ENCODE data around the gene KNTC1.
"Not testable (repeated sequence)": the region's sequence is repeated elsewhere in the genome, so short reads cannot be mapped to it uniquely, and the experiment has no call there.

The KNTC1 gene

GRCh38 chr12:122506393-122506938 is 20.6 kb upstream of the KNTC1 start:
- no peak for DNase-seq

GRCh38 chr12:122508163-122508562 is 18.9 kb upstream of the KNTC1 start:
- no peak for DNase-seq

- DNase-seq: not testable (repeated sequence)
Observed at GRCh38 chr12:122513028-122513427, 14.0 kb upstream of the KNTC1 start.

- no peak for DNase-seq
Observed at GRCh38 chr12:122513660-122514059, 13.4 kb upstream of the KNTC1 start.

- no peak for DNase-seq
Observed at GRCh38 chr12:122515275-122515674, 11.8 kb upstream of the KNTC1 start.

- DNase-seq: no peak
Observed at GRCh38 chr12:122516544-122517361, 10.3 kb upstream of the KNTC1 start.

DNA sequence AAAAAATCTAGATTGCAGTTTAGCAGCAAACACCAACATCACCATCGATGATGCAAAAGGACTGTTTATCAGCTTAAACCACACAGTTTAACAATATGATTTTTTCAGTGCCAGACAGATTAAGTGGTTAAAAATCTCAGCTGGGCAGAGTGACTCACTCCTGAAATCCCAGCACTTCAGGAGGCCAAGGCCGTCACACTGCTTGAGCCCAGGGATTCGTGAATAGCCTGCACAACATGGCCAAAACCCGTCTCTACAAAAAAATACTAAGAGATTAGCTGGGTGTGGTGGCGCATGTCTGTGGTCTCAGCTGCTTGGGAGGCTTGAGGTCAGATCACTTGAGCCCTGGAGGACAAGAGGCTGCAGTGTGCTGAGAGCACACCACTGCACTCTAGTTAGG is 9.2 kb upstream of the KNTC1 start:
- no peak for DNase-seq

DNA sequence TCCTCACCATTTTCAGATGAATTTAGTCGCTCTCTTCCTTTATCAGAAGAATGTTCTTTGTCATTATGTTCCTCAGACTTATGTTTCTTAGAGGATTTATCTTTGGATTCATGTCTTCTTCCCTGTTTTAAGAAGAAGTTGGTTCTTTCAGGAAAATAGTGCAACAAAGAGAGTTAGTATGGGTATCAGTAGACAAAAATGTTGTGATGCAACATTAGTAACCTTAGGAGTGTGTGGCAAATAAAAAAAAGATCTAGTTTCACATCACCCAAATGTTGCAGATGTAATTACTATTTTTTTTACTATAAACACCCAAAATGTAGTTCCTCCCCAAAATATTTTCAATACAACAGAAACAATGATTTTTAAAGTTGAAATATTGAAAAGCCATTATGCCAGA is 8.1 kb upstream of the KNTC1 start:
- DNase-seq: no peak

DNA sequence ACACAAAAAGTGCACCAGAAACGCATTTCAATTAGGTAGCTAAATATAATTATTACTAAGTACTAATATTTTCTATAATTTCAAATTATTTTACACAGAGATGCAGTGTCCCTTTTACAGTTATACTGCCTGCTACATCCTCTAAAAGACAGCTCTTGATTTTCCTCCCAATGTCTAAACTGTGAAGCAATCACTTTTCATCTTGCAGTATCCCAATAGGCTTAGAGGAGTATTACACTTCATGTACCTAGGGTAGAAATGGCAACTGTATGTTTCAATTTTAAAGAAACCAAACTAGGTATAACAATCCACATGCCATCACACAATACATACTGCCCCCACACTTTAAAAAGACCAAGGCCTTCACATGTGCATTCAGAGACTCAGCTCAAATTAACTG is 7.6 kb upstream of the KNTC1 start:
- no peak for DNase-seq

- no peak for DNase-seq
Observed at GRCh38 chr12:122520676-122521075, 6.4 kb upstream of the KNTC1 start.

DNA sequence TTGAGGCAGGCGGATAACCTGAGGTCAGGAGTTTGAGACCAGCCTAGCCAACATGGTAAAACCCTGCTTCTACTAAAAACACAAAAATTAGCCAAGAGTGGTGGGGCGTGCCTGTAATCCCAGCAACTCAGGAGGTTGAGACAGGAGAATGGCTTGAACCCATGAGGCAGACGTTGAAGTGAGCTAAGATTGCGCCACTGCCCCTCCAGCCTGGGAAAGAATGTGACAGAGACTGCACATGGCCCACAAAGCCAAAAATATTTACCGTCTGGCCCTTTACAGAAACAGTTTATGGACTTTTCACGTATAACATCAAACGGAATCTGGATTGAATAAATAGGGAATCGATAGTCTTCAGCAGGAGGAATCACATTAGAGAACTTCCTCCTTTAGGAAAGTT is 3.8 kb upstream of the KNTC1 start:
- DNase-seq: no peak

GRCh38 chr12:122523846-122524718 is 3.0 kb upstream of the KNTC1 start:
- DNase-seq: no peak

DNA sequence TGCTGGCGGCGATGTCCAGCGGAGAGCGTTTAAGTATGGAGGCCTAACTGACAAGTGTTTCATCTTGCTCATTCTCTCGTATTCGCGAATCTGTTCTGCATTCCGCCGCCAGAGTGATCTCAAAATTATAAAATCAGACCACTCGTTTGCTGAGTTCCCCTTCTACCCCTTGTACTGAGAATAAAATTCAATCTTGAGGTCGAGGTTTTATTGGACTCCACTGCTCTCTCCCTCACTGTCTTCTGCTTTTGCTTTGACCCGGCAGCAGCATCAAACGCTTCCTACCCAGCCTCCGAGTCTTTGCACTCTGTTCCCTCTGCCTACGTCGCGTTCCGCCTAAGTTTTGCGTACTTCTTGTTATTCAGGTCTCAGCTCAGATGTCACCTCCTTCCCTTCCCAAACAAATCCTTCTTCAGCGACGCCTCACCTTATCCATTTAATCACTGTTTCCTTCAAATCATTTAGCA is 462 bp downstream of the KNTC1 start:
- no peak for DNase-seq

DNA sequence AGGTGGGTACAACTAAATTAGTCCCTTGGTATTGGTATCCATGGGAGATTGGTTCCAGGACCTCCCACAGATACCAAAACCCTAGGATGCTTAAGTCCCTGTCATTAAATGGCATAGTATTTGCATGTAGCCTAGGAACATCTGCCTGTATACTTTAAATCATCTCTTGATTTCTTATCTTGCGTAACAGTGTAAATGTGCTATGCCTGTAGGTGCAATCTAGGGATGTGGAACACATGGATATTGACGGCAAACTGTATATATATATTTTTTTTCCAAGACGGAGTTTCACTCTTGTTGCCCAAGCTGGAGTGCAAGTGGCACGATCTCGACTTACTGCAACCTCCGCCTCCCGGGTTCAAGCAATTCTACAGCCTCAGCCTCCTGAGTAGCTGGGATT is 1.5 kb downstream of the KNTC1 start:
- DNase-seq: no peak

DNA sequence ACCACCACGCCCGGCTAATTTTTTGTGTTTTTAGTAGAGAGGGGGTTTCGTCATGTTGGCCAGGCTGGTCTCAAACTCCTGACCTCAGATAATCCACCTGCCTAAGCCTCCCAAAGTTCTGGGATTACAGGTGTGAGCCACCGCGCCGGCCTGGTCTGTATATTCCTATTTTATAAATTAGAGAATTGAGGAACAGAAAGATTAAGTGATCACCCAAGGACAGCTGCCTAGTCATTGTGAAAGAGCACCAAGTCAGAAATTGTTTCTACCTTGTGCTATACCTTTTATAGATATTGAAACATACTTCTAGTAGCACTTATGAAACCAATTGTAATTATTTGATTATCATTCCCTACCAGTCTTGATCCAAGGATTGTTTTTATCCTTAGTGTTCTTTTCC is 1.9 kb downstream of the KNTC1 start:
- no peak for DNase-seq

DNA sequence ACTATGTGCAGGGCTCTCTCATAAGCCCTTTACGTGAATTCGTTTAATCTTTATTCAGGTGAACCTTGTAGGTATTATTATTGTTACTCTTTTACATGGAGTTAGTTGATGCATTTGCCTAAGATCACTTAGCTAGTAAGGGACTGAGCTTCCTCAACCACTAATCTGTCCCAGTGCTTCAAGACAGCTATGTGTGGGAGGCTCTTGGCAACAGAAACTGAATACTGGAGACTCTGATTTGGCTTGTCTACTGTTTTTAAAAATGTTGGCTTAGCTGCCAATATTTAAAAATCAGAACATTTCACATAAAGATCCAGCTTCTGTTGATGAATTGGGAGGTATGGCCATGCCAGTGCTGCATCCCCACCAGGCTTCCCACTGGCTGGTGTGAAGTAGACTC is 6.8 kb downstream of the KNTC1 start:
- no peak for DNase-seq

- DNase-seq: no peak
Observed at GRCh38 chr12:122537021-122537420, 10.0 kb downstream of the KNTC1 start.

GRCh38 chr12:122538496-122538895 is 11.4 kb downstream of the KNTC1 start:
- no peak for DNase-seq

DNA sequence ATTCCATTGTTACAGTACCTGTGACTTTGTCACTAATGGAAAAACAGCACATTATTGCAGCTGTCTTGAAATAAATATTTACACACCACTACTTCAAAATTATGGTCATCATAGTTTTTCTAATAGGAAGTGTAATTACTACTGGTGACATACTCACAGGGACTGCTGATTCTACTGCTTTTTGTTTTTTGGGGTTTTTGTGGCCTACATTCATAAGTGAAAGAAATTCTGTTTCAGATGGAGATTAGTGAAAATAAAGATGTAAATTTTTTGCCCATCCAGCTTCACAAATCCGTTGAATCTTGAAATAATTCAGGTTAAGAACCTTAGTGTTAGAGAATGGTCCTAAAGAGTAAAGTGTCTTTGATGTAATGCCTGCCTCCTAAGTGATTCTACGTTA is 17.5 kb downstream of the KNTC1 start:
- no peak for DNase-seq

DNA sequence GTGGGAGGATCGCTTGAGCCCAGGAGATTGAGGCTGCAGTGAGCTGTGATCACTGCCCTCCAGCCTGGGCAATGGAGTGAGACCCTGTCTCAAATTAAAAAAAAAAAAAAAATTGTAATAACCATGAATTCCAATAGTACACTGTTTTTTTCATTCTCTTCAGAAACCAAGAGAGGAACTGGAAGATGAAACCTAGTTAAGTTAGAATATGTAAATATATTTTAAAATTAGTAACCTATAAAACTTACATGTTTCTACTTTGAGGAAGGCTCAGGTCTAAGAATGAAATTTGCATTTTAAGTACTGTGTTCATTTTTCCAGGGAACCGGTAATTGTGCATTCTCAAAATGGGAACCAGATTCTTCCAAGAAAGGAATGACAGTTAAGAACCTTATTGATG is 18.8 kb downstream of the KNTC1 start:
- no peak for DNase-seq

- DNase-seq: no peak
Observed at GRCh38 chr12:122547330-122547729, 20.3 kb downstream of the KNTC1 start.

- no peak for DNase-seq
Observed at GRCh38 chr12:122558745-122559641, 31.9 kb downstream of the KNTC1 start.

GRCh38 chr12:122560138-122560537 is 33.1 kb downstream of the KNTC1 start:
- DNase-seq: no peak
